Activated naive CD8-positive, alpha-beta T cell (primary cell): ENCODE measurements around the gene RNU1-1.
"Not testable (repeated sequence)": the region's sequence is repeated elsewhere in the genome, so short reads cannot be mapped to it uniquely, and the experiment has no call there.

Source experiments
- H3K27ac Mint-ChIP-seq: one replicate; pipeline ENCODE4 v1.8.0; 2021; ENCODE audit warnings: mixed read lengths
- H3K27me3 Mint-ChIP-seq: one replicate; pipeline ENCODE4 v1.8.0; 2021; ENCODE audit warnings: mixed read lengths
- H3K36me3 Mint-ChIP-seq: one replicate; pipeline ENCODE4 v1.8.0; 2021; ENCODE audit warnings: mixed read lengths
- H3K4me1 Mint-ChIP-seq: one replicate; pipeline ENCODE4 v1.8.0; 2021; ENCODE audit warnings: low read depth, mixed read lengths
- H3K4me3 Mint-ChIP-seq: one replicate; pipeline ENCODE4 v1.8.0; 2021; ENCODE audit warnings: mild to moderate bottlenecking, mixed read lengths
- H3K9me3 Mint-ChIP-seq: one replicate; pipeline ENCODE4 v1.8.0; 2021; ENCODE audit warnings: low read depth, mixed read lengths

Gene RNU1-1

GRCh38 chr1:16514107-16515055 is at the start of gene RNU1-1:
Gene RNU1-1 (minus strand): TSS chr1:16514285.
- H3K27ac Mint-ChIP-seq, H3K36me3 Mint-ChIP-seq, H3K4me3 Mint-ChIP-seq, H3K27me3 Mint-ChIP-seq, H3K9me3 Mint-ChIP-seq, H3K4me1 Mint-ChIP-seq: not testable (repeated sequence)

- not testable (repeated sequence) for H3K27me3 Mint-ChIP-seq, H3K27ac Mint-ChIP-seq
These were observed 47.0 kb upstream of the RNU1-1 start for GRCh38 chr1:16561035-16561434.

GRCh38 chr1:16560498-16560897 is 46.4 kb upstream of the RNU1-1 start:
- not testable (repeated sequence) for H3K27me3 Mint-ChIP-seq

More at GRCh38 chr1:16561035-16561434, 47.0 kb upstream of the RNU1-1 start:
- H3K36me3 Mint-ChIP-seq, H3K4me1 Mint-ChIP-seq, H3K9me3 Mint-ChIP-seq, H3K4me3 Mint-ChIP-seq: not testable (repeated sequence)

GRCh38 chr1:16559688-16560087 is 45.6 kb upstream of the RNU1-1 start:
- not testable (repeated sequence) for H3K9me3 Mint-ChIP-seq

More at GRCh38 chr1:16560498-16560897, 46.4 kb upstream of the RNU1-1 start:
- not testable (repeated sequence) for H3K4me1 Mint-ChIP-seq, H3K36me3 Mint-ChIP-seq, H3K4me3 Mint-ChIP-seq, H3K27ac Mint-ChIP-seq, H3K9me3 Mint-ChIP-seq

GRCh38 chr1:16557034-16557433 is 42.9 kb upstream of the RNU1-1 start:
- not testable (repeated sequence) for H3K27me3 Mint-ChIP-seq, H3K27ac Mint-ChIP-seq, H3K36me3 Mint-ChIP-seq, H3K4me3 Mint-ChIP-seq, H3K9me3 Mint-ChIP-seq, H3K4me1 Mint-ChIP-seq

More at GRCh38 chr1:16559688-16560087, 45.6 kb upstream of the RNU1-1 start:
- not testable (repeated sequence) for H3K4me1 Mint-ChIP-seq, H3K27me3 Mint-ChIP-seq, H3K27ac Mint-ChIP-seq, H3K36me3 Mint-ChIP-seq, H3K4me3 Mint-ChIP-seq

- H3K4me1 Mint-ChIP-seq, H3K9me3 Mint-ChIP-seq, H3K4me3 Mint-ChIP-seq, H3K27me3 Mint-ChIP-seq, H3K36me3 Mint-ChIP-seq, H3K27ac Mint-ChIP-seq: not testable (repeated sequence)
These were observed 39.2 kb upstream of the RNU1-1 start for GRCh38 chr1:16553244-16553643.

GRCh38 chr1:16550212-16550918 is 36.3 kb upstream of the RNU1-1 start:
- not testable (repeated sequence) for H3K4me3 Mint-ChIP-seq, H3K27ac Mint-ChIP-seq, H3K9me3 Mint-ChIP-seq, H3K27me3 Mint-ChIP-seq, H3K36me3 Mint-ChIP-seq, H3K4me1 Mint-ChIP-seq

- not testable (repeated sequence) for H3K27me3 Mint-ChIP-seq, H3K4me3 Mint-ChIP-seq, H3K9me3 Mint-ChIP-seq, H3K27ac Mint-ChIP-seq, H3K36me3 Mint-ChIP-seq, H3K4me1 Mint-ChIP-seq
These were observed 35.5 kb upstream of the RNU1-1 start for GRCh38 chr1:16549545-16549944.

- not testable (repeated sequence) for H3K27me3 Mint-ChIP-seq, H3K36me3 Mint-ChIP-seq, H3K4me1 Mint-ChIP-seq, H3K9me3 Mint-ChIP-seq, H3K27ac Mint-ChIP-seq, H3K4me3 Mint-ChIP-seq
These were observed 33.6 kb upstream of the RNU1-1 start for GRCh38 chr1:16547502-16548241.

GRCh38 chr1:16545682-16546095 is 31.6 kb upstream of the RNU1-1 start:
- not testable (repeated sequence) for H3K4me1 Mint-ChIP-seq, H3K27me3 Mint-ChIP-seq, H3K4me3 Mint-ChIP-seq, H3K27ac Mint-ChIP-seq, H3K9me3 Mint-ChIP-seq, H3K36me3 Mint-ChIP-seq

- not testable (repeated sequence) for H3K27ac Mint-ChIP-seq, H3K27me3 Mint-ChIP-seq, H3K36me3 Mint-ChIP-seq, H3K4me1 Mint-ChIP-seq, H3K4me3 Mint-ChIP-seq, H3K9me3 Mint-ChIP-seq
These were observed 26.4 kb upstream of the RNU1-1 start for GRCh38 chr1:16540421-16540893.

- not testable (repeated sequence) for H3K36me3 Mint-ChIP-seq, H3K27ac Mint-ChIP-seq, H3K27me3 Mint-ChIP-seq, H3K9me3 Mint-ChIP-seq, H3K4me1 Mint-ChIP-seq, H3K4me3 Mint-ChIP-seq
These were observed 23.4 kb upstream of the RNU1-1 start for GRCh38 chr1:16537528-16537927.

GRCh38 chr1:16536796-16537195 is 22.7 kb upstream of the RNU1-1 start:
- peaks cover 11% of the 10 kb centered on the region for H3K27me3 Mint-ChIP-seq
- H3K27ac Mint-ChIP-seq, H3K4me1 Mint-ChIP-seq, H3K36me3 Mint-ChIP-seq, H3K4me3 Mint-ChIP-seq, H3K9me3 Mint-ChIP-seq: not testable (repeated sequence)

- H3K9me3 Mint-ChIP-seq, H3K27ac Mint-ChIP-seq, H3K36me3 Mint-ChIP-seq, H3K4me3 Mint-ChIP-seq, H3K4me1 Mint-ChIP-seq: not testable (repeated sequence)
- H3K27me3 Mint-ChIP-seq: peaks cover 16% of the 10 kb centered on the region
These were observed 21.8 kb upstream of the RNU1-1 start for GRCh38 chr1:16535898-16536297.

- H3K27ac Mint-ChIP-seq: peak overlapping the region; percentile 10
- not testable (repeated sequence) for H3K36me3 Mint-ChIP-seq, H3K9me3 Mint-ChIP-seq, H3K4me1 Mint-ChIP-seq
- H3K27me3 Mint-ChIP-seq: peaks cover 16% of the 10 kb centered on the region
- H3K4me3 Mint-ChIP-seq: peak overlapping the region; percentile 47
These were observed 21.4 kb upstream of the RNU1-1 start for GRCh38 chr1:16535487-16535886.
